ENCODE measurements around the gene PHKB.

PHKB gene

DNA sequence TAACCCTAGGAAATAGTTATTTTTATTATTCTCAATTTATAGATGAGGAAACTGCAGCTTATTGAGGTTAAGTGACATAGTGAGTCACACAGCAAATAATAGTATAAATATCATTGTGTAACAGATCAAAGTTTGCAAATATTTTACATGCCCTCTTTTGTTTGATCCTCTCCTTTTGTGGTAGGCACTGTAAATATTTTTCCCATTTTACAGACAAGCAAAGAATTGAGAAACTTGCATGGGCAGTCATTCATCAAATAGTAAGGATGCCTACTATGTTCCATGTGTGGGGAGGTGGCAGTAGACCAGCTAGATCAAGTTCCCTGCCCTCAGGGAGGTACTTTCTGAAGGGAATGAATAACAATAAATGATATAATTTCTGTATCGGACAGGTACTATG, 173.0 kb downstream of the PHKB start:
- Histone ChIP-seq H3K36me3 (ENCODE audit: control insufficient read depth, low read length) (peaks cover 11% of the 10 kb centered on the region; the same call in 1 of the 2 replicates), H3K4me2 (ENCODE audit: low read length) (no peak overlapping the region), H3K4me1 (ENCODE audit: control insufficient read depth, low read length) (no peaks in the 10 kb centered on the region), H3K9me3 (ENCODE audit: control insufficient read depth, insufficient read depth, low read length) (no peaks in the 10 kb centered on the region), H3K9me2 (replicated peaks; ENCODE audit: control insufficient read depth, low read length) (no peaks in the 10 kb centered on the region), H3K27ac (ENCODE audit: low read depth, low read length) (no peak overlapping the region), H3K27me3 (ENCODE audit: control insufficient read depth, low read length) (no peaks in the 10 kb centered on the region), H3K79me2 (ENCODE audit: control insufficient read depth, low read length) (no peaks in the 10 kb centered on the region), H3F3A (ENCODE audit: control insufficient read depth, insufficient read depth) (no peaks in the 10 kb centered on the region), H4K20me1 (ENCODE audit: control insufficient read depth, insufficient read depth, low read depth, low read length) (no peaks in the 10 kb centered on the region), H3K4me3 (ENCODE audit: low read length) (no peak overlapping the region)
- no peak for TF ChIP-seq CTCF (IDR thresholded peaks at IDR 0.05; ENCODE audit: low read depth, low read length, poor library complexity, severe bottlenecking)
- no peak for TF ChIP-seq EZH2phosphoT487 (IDR thresholded peaks at IDR 0.05; ENCODE audit: borderline replicate concordance, low read length)

GRCh38 chr16:47634727-47635126, 173.6 kb downstream of the PHKB start:
- TF ChIP-seq CTCF (IDR thresholded peaks at IDR 0.05; ENCODE audit: low read depth, low read length, poor library complexity, severe bottlenecking) = no peak
- H3F3A ChIP-seq (ENCODE audit: control insufficient read depth, insufficient read depth) = no peaks in the 10 kb centered on the region
- H3K27me3 ChIP-seq (ENCODE audit: control insufficient read depth, low read length) = no peaks in the 10 kb centered on the region
- no peaks in the 10 kb centered on the region for H3K4me1 ChIP-seq (ENCODE audit: control insufficient read depth, low read length)
- no peaks in the 10 kb centered on the region for H4K20me1 ChIP-seq (ENCODE audit: control insufficient read depth, insufficient read depth, low read depth, low read length)
- H3K9me2 ChIP-seq (replicated peaks; ENCODE audit: control insufficient read depth, low read length) = no peaks in the 10 kb centered on the region
- H3K36me3 ChIP-seq (ENCODE audit: control insufficient read depth, low read length) = peaks cover 11% of the 10 kb centered on the region; the same call in 1 of the 2 replicates
- H3K27ac ChIP-seq (ENCODE audit: low read depth, low read length) = no peak overlapping the region
- no peak overlapping the region for H3K4me2 ChIP-seq (ENCODE audit: low read length)
- H3K9me3 ChIP-seq (ENCODE audit: control insufficient read depth, insufficient read depth, low read length) = no peaks in the 10 kb centered on the region
- no peak overlapping the region for H3K4me3 ChIP-seq (ENCODE audit: low read length)
- H3K79me2 ChIP-seq (ENCODE audit: control insufficient read depth, low read length) = no peaks in the 10 kb centered on the region

GRCh38 chr16:47636501-47637099, 175.5 kb downstream of the PHKB start:
- Histone ChIP-seq H3F3A (ENCODE audit: control insufficient read depth, insufficient read depth) (no peaks in the 10 kb centered on the region), H3K36me3 (ENCODE audit: control insufficient read depth, low read length) (peaks cover 14% of the 10 kb centered on the region; the same call in 1 of the 2 replicates), H3K4me1 (ENCODE audit: control insufficient read depth, low read length) (no peaks in the 10 kb centered on the region), H3K27me3 (ENCODE audit: control insufficient read depth, low read length) (no peaks in the 10 kb centered on the region), H3K27ac (ENCODE audit: low read depth, low read length) (no peak overlapping the region), H3K4me2 (ENCODE audit: low read length) (no peak overlapping the region), H3K9me2 (replicated peaks; ENCODE audit: control insufficient read depth, low read length) (no peaks in the 10 kb centered on the region), H3K79me2 (ENCODE audit: control insufficient read depth, low read length) (no peaks in the 10 kb centered on the region), H3K4me3 (ENCODE audit: low read length) (no peak overlapping the region), H4K20me1 (ENCODE audit: control insufficient read depth, insufficient read depth, low read depth, low read length) (no peaks in the 10 kb centered on the region), H3K9me3 (ENCODE audit: control insufficient read depth, insufficient read depth, low read length) (no peaks in the 10 kb centered on the region)
- TF ChIP-seq CTCF (IDR thresholded peaks at IDR 0.05; ENCODE audit: low read depth, low read length, poor library complexity, severe bottlenecking) (no peak), EZH2phosphoT487 (IDR thresholded peaks at IDR 0.05; ENCODE audit: borderline replicate concordance, low read length) (no peak)

All from DOHH2 (cell line).